AG09309 (cell line): ENCODE data around the gene FGF21.
A peak's percentile ranks its signal among the peaks of the same experiment; 100 is the strongest.
"Not testable (repeated sequence)": the region's sequence is repeated elsewhere in the genome, so short reads cannot be mapped to it uniquely, and the experiment has no call there.

ENCODE experiments used
- DNase-seq: peaks from one replicate; pipeline ENCODE4 v3.0.0-alpha.2; 2010; ENCODE audit warnings: low read depth
- H3K4me3 ChIP-seq: 2 replicates; pipeline ENCODE4 v1.5.1; 2011; ENCODE audit warnings: mild to moderate bottlenecking, low read depth, low read length, moderate library complexity; ENCODE audit not compliant: control insufficient read depth
- TF ChIP-seq, protein P1 (sequence below): IDR thresholded peaks from 2 replicates; pipeline ENCODE4 v1.5.1; 2011; ENCODE audit warnings: mild to moderate bottlenecking, low read depth, low read length, inconsistent platforms; ENCODE audit not compliant: insufficient read depth, control insufficient read depth; ENCODE audit errors: missing control alignments

The FGF21 gene

GRCh38 chr19:48715681-48716171 is 39.6 kb upstream of the FGF21 start:
- TF ChIP-seq, protein P1, sequence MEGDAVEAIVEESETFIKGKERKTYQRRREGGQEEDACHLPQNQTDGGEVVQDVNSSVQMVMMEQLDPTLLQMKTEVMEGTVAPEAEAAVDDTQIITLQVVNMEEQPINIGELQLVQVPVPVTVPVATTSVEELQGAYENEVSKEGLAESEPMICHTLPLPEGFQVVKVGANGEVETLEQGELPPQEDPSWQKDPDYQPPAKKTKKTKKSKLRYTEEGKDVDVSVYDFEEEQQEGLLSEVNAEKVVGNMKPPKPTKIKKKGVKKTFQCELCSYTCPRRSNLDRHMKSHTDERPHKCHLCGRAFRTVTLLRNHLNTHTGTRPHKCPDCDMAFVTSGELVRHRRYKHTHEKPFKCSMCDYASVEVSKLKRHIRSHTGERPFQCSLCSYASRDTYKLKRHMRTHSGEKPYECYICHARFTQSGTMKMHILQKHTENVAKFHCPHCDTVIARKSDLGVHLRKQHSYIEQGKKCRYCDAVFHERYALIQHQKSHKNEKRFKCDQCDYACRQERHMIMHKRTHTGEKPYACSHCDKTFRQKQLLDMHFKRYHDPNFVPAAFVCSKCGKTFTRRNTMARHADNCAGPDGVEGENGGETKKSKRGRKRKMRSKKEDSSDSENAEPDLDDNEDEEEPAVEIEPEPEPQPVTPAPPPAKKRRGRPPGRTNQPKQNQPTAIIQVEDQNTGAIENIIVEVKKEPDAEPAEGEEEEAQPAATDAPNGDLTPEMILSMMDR = no peak
- DNase-seq = no peak
- H3K4me3 ChIP-seq = no peak overlapping the region

GRCh38 chr19:48716562-48717291 is 38.6 kb upstream of the FGF21 start:
- no peak for DNase-seq
- peak overlapping the region; percentile 30 for H3K4me3 ChIP-seq
- TF ChIP-seq, protein P1 = no peak

- DNase-seq, H3K4me3 ChIP-seq: not testable (repeated sequence)
Observed at GRCh38 chr19:48718106-48718505, 37.2 kb upstream of the FGF21 start.

- H3K4me3 ChIP-seq = no peak overlapping the region
- TF ChIP-seq, protein P1 = no peak
- DNase-seq = no peak
Observed at GRCh38 chr19:48718711-48719231, 36.6 kb upstream of the FGF21 start.

GRCh38 chr19:48719263-48720171 is 35.8 kb upstream of the FGF21 start, which contains the start of gene MAMSTR:
Gene MAMSTR, minus strand, starts transcription at chr19:48719725. Its CDS starts 694 bp downstream, at chr19:48719031.
- H3K4me3 ChIP-seq = peak within 1 kb of the TSS; percentile 16
- no peak for DNase-seq
- TF ChIP-seq, protein P1 = no peak

DNA sequence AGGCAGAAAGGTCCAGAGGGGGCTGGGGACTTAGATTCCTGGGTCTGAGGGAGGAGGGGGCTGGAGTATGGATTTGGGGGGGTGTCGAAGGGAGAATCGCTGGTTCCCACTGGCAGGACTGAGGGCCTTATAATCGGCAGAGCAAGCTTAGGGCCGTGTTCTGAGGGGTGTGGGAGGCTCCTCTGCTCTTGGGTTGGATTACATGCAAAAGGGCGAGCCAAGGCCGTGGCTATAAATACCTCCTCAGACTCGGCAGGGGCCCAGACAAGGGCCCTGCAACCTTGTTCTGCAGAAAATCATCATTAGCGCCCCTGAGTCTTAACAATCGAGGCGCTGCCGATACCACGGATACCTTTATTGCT is 35.1 kb upstream of the FGF21 start:
- H3K4me3 ChIP-seq = peak overlapping the region; percentile 16
- TF ChIP-seq, protein P1 = no peak

More for the DNA sequence above, 35.1 kb upstream of the FGF21 start:
- DNase-seq = no peak
